Raji (cell line): Measurements from ENCODE around the gene CCDC141.

Source experiments
- POLR2A ChIP-seq: IDR thresholded peaks from 2 replicates; pipeline ENCODE4 v1.6.1; 2011; ENCODE audit warnings: low read depth, low read length, control low read depth; ENCODE audit not compliant: insufficient read depth

CCDC141 gene

GRCh38 chr2:179049203-179049545 is 763 bp downstream of the CCDC141 start:
- TF ChIP-seq POLR2A = no peak

GRCh38 chr2:179048099-179048498 is 1.8 kb downstream of the CCDC141 start:
- no peak for TF ChIP-seq POLR2A

- TF ChIP-seq POLR2A = peak; percentile 46; the same call in 1 of the 2 replicates
These were observed 5.4 kb downstream of the CCDC141 start for GRCh38 chr2:179044500-179044899.

- no peak for TF ChIP-seq POLR2A
These were observed 12.1 kb downstream of the CCDC141 start for GRCh38 chr2:179037807-179038206.

GRCh38 chr2:179036353-179036905 is 13.5 kb downstream of the CCDC141 start:
- TF ChIP-seq POLR2A = no peak

- TF ChIP-seq POLR2A = no peak
These were observed 18.1 kb downstream of the CCDC141 start for GRCh38 chr2:179031731-179032408.

- no peak for TF ChIP-seq POLR2A
These were observed 25.5 kb downstream of the CCDC141 start for GRCh38 chr2:179024445-179024844.

- no peak for TF ChIP-seq POLR2A
These were observed 27.3 kb downstream of the CCDC141 start for GRCh38 chr2:179022685-179023084.

- TF ChIP-seq POLR2A = 0 out of 2 replicates have a peak, but pooled peaks have one; percentile 27
These were observed 28.7 kb downstream of the CCDC141 start for GRCh38 chr2:179021258-179021657.

- no peak for TF ChIP-seq POLR2A
These were observed 29.7 kb downstream of the CCDC141 start for GRCh38 chr2:179020156-179020750.

- no peak for TF ChIP-seq POLR2A
These were observed 30.7 kb downstream of the CCDC141 start for GRCh38 chr2:179019260-179019659.

- no peak for TF ChIP-seq POLR2A
These were observed 32.1 kb downstream of the CCDC141 start for GRCh38 chr2:179017773-179018357.

GRCh38 chr2:179005976-179006375 is 44.0 kb downstream of the CCDC141 start:
- no peak for TF ChIP-seq POLR2A

- TF ChIP-seq POLR2A = no peak
These were observed 50.5 kb downstream of the CCDC141 start for GRCh38 chr2:178999476-178999875.

GRCh38 chr2:178998539-178998938 is 51.4 kb downstream of the CCDC141 start:
- TF ChIP-seq POLR2A = no peak

GRCh38 chr2:178997477-178997876 is 52.5 kb downstream of the CCDC141 start:
- no peak for TF ChIP-seq POLR2A

- TF ChIP-seq POLR2A = no peak
These were observed 52.9 kb downstream of the CCDC141 start for GRCh38 chr2:178997067-178997466.

- no peak for TF ChIP-seq POLR2A
These were observed 55.7 kb downstream of the CCDC141 start for GRCh38 chr2:178994264-178994663.
